ENCODE measurements around the gene PPM1E.

DNA sequence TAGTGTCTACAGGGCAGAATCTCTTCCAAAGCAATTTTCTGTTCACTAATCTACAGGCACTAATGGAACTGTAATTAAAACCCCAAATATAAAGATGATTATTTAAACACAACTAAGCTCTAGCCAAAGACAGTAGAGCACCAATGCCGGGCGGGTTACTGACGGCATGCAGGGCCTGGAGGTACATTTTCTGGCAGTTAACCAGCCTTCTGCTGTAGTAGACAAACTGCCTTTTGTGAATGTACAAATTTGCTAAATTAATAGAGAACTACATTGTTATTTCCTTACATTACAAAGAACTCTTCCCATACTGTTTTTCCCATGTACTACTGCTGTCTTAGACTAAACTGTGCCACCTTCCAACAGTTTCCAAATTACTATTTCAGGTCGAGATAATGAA lies 243.2 kb downstream of the PPM1E start:
- TF ChIP-seq, protein P1, sequence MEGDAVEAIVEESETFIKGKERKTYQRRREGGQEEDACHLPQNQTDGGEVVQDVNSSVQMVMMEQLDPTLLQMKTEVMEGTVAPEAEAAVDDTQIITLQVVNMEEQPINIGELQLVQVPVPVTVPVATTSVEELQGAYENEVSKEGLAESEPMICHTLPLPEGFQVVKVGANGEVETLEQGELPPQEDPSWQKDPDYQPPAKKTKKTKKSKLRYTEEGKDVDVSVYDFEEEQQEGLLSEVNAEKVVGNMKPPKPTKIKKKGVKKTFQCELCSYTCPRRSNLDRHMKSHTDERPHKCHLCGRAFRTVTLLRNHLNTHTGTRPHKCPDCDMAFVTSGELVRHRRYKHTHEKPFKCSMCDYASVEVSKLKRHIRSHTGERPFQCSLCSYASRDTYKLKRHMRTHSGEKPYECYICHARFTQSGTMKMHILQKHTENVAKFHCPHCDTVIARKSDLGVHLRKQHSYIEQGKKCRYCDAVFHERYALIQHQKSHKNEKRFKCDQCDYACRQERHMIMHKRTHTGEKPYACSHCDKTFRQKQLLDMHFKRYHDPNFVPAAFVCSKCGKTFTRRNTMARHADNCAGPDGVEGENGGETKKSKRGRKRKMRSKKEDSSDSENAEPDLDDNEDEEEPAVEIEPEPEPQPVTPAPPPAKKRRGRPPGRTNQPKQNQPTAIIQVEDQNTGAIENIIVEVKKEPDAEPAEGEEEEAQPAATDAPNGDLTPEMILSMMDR (conservative IDR thresholded peaks at IDR 0.05; ENCODE audit: low read length): no peak
- no peak for TF ChIP-seq EZH2phosphoT487 (IDR thresholded peaks at IDR 0.05; ENCODE audit: borderline replicate concordance)

Measured in Loucy (cell line).